GM23338 (cell line): ENCODE results near the gene CEP135. TPM values are rescaled to one million over a fixed set of nuclear protein-coding genes. Genes with fewer than 3 reads are reported as not detected.

Source experiments
- ATAC-seq: fragments of 200-7000 bp; cut with Tn5 transposase; 3 replicates; pipeline ENCODE4 v1.9.1; 2020
- DNase-seq: peaks from one replicate; pipeline ENCODE4 v3.0.0-alpha.2; 2015; ENCODE audit warnings: low spot score
- H2AFZ ChIP-seq: fragments of 200-600 bp; sonication (generic); 2 replicates; pipeline ENCODE4 v1.8.0; 2016; ENCODE audit warnings: antibody characterized with exemption, mild to moderate bottlenecking, moderate library complexity
- H3F3A ChIP-seq: fragments of 200-600 bp; sonication (generic); replicated peaks from 2 replicates; pipeline ENCODE4 v1.8.0; 2017; ENCODE audit warnings: antibody characterized with exemption, mixed run types, low read depth
- H3K27ac ChIP-seq: fragments of 200-600 bp; sonication (generic); 2 replicates; pipeline ENCODE4 v1.6.1; 2016; ENCODE audit warnings: low read depth
- H3K27me3 ChIP-seq: fragments of 200-600 bp; sonication (generic); 2 replicates; pipeline ENCODE4 v1.8.0; 2016; ENCODE audit warnings: mild to moderate bottlenecking, mixed run types, moderate library complexity; ENCODE audit not compliant: insufficient read depth
- H3K36me3 ChIP-seq: fragments of 200-600 bp; sonication (generic); 2 replicates; pipeline ENCODE4 v1.8.0; 2016; ENCODE audit warnings: mild to moderate bottlenecking; ENCODE audit not compliant: insufficient read depth
- H3K4me1 ChIP-seq: fragments of 200-600 bp; sonication (generic); 2 replicates; pipeline ENCODE4 v1.8.0; 2016; ENCODE audit warnings: mild to moderate bottlenecking, moderate library complexity; ENCODE audit not compliant: insufficient read depth
- H3K4me2 ChIP-seq: fragments of 200-600 bp; sonication (generic); 2 replicates; pipeline ENCODE4 v1.7.1; 2017; ENCODE audit warnings: mixed run types
- H3K4me3 ChIP-seq: fragments of 200-600 bp; sonication (generic); 2 replicates; pipeline ENCODE4 v1.6.1; 2016; ENCODE audit warnings: mixed run types
- H3K79me2 ChIP-seq: fragments of 200-600 bp; sonication (generic); replicated peaks from 2 replicates; pipeline ENCODE4 v1.8.0; 2017; ENCODE audit warnings: mild to moderate bottlenecking; ENCODE audit not compliant: insufficient read depth
- H3K9me2 ChIP-seq: fragments of 200-600 bp; sonication (generic); 2 replicates; pipeline ENCODE4 v1.8.0; 2017; ENCODE audit not compliant: insufficient read depth
- H4K20me1 ChIP-seq: fragments of 200-600 bp; sonication (generic); replicated peaks from 2 replicates; pipeline ENCODE4 v1.8.0; 2017; ENCODE audit warnings: mild to moderate bottlenecking; ENCODE audit not compliant: insufficient read depth
- H3K27ac Mint-ChIP-seq: 2 replicates; pipeline ENCODE4 v1.8.0; 2020; ENCODE audit warnings: inconsistent platforms, mild to moderate bottlenecking, moderate library complexity, mixed read lengths
- H3K27me3 Mint-ChIP-seq: 3 replicates; pipeline ENCODE4 v1.8.0; 2022; ENCODE audit warnings: low read depth, mild to moderate bottlenecking, moderate library complexity, mixed read lengths, inconsistent platforms; ENCODE audit not compliant: insufficient read depth, poor library complexity
- H3K36me3 Mint-ChIP-seq: 3 replicates; pipeline ENCODE4 v1.8.0; 2021; ENCODE audit warnings: low read depth, mild to moderate bottlenecking, inconsistent platforms, moderate library complexity, mixed read lengths
- H3K4me1 Mint-ChIP-seq: 3 replicates; pipeline ENCODE4 v1.8.0; 2020; ENCODE audit warnings: mild to moderate bottlenecking, inconsistent platforms, mixed read lengths
- H3K4me3 Mint-ChIP-seq: 3 replicates; pipeline ENCODE4 v1.8.0; 2021; ENCODE audit warnings: moderate library complexity, mild to moderate bottlenecking, inconsistent platforms, mixed read lengths
- H3K9me3 Mint-ChIP-seq: 3 replicates; pipeline ENCODE4 v1.8.0; 2020; ENCODE audit warnings: moderate library complexity, mild to moderate bottlenecking, inconsistent platforms, mixed read lengths
- CREB1 ChIP-seq: fragments of 250-450 bp; sonication (Bioruptor Pico); IDR thresholded peaks from 2 replicates; pipeline ENCODE4 v1.5.0; 2020; ENCODE audit warnings: low read depth, mild to moderate bottlenecking, moderate library complexity
- EZH2 ChIP-seq: fragments of 200-600 bp; sonication (generic); IDR thresholded peaks from one replicate; pipeline ENCODE4 v1.8.0; 2017; ENCODE audit warnings: antibody characterized with exemption, mild to moderate bottlenecking, low read depth; ENCODE audit not compliant: unreplicated experiment
- EZH2phosphoT487 ChIP-seq: fragments of 200-600 bp; sonication (generic); IDR thresholded peaks from one replicate; pipeline ENCODE4 v1.8.1; 2018; ENCODE audit warnings: antibody characterized with exemption; ENCODE audit not compliant: unreplicated experiment
- polyA plus RNA-seq: library from polyadenylated mRNA; unstranded; fragments of >200 nt; fragmentation: Nextera tagmentation; extraction: Ambion mirVana; gene quantifications from 2 replicates; pipeline ENCODE4 v1.2.1, GENCODE V29; 2016
- total RNA-seq: library from RNA; depleted of rRNA; stranded (reverse); fragments of >200 nt; shearing (Covaris generic); gene quantifications from 2 replicates; pipeline ENCODE4 v1.2.3, GENCODE V29; 2014
- TF ChIP-seq, protein P1 (sequence below): fragments of 250-450 bp; sonication (Bioruptor Pico); IDR thresholded peaks from 2 replicates; pipeline ENCODE4 v1.5.0; 2020; ENCODE audit warnings: mild to moderate bottlenecking, moderate library complexity
- TF ChIP-seq, protein P2 (sequence below): IDR thresholded peaks from one replicate; pipeline ENCODE4 v1.6.1; 2018; ENCODE audit warnings: antibody characterized with exemption; ENCODE audit not compliant: unreplicated experiment
- TF ChIP-seq, protein P3 (sequence below), 2 experiments: fragments of 200-600 bp in 1 of 2; sonication (generic) in 1 of 2; conservative IDR thresholded peaks; 2 replicates each; pipeline versions ENCODE4 v1.5.1 to v1.6.1; 2016 to 2017; ENCODE audit warnings: antibody characterized with exemption in 2 of 2, low read depth in 2 of 2, mild to moderate bottlenecking in 2 of 2, moderate library complexity in 1 of 2

Gene CEP135
- total and polyA plus RNA-seq, 2 experiments from 2014 or later, result 11.8 to 15.7 TPM

DNA sequence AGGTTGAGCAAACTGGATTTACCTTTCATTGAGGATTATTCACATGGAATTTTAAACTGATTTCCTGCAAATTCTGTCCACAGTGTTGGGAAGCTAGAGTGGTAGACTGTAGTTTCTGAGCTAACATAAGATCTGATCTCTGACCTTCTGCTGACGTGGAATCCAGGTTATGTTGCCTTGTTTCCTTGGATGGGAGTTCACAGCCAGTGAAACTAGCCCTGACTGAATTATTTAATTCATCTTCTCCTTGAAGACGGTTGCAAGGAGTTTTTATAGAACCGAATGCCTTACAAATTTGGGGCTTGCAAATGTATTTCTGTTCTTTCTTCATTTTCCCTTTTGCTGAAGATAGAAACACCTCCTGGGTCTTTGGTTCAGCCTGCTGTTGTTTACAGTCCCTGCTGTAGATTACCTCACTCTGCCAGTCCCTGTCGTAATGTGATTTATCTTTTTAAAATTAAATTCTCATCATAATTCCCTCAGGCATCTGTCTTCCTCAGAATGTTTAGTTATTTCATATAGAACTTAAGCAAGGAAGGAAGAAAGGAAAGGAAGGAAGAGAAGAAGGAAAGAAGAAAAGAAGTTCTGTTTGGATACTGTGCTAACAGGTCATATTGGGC lies 113.9 kb downstream of the CEP135 start (continued):
- TF ChIP-seq, protein P1, sequence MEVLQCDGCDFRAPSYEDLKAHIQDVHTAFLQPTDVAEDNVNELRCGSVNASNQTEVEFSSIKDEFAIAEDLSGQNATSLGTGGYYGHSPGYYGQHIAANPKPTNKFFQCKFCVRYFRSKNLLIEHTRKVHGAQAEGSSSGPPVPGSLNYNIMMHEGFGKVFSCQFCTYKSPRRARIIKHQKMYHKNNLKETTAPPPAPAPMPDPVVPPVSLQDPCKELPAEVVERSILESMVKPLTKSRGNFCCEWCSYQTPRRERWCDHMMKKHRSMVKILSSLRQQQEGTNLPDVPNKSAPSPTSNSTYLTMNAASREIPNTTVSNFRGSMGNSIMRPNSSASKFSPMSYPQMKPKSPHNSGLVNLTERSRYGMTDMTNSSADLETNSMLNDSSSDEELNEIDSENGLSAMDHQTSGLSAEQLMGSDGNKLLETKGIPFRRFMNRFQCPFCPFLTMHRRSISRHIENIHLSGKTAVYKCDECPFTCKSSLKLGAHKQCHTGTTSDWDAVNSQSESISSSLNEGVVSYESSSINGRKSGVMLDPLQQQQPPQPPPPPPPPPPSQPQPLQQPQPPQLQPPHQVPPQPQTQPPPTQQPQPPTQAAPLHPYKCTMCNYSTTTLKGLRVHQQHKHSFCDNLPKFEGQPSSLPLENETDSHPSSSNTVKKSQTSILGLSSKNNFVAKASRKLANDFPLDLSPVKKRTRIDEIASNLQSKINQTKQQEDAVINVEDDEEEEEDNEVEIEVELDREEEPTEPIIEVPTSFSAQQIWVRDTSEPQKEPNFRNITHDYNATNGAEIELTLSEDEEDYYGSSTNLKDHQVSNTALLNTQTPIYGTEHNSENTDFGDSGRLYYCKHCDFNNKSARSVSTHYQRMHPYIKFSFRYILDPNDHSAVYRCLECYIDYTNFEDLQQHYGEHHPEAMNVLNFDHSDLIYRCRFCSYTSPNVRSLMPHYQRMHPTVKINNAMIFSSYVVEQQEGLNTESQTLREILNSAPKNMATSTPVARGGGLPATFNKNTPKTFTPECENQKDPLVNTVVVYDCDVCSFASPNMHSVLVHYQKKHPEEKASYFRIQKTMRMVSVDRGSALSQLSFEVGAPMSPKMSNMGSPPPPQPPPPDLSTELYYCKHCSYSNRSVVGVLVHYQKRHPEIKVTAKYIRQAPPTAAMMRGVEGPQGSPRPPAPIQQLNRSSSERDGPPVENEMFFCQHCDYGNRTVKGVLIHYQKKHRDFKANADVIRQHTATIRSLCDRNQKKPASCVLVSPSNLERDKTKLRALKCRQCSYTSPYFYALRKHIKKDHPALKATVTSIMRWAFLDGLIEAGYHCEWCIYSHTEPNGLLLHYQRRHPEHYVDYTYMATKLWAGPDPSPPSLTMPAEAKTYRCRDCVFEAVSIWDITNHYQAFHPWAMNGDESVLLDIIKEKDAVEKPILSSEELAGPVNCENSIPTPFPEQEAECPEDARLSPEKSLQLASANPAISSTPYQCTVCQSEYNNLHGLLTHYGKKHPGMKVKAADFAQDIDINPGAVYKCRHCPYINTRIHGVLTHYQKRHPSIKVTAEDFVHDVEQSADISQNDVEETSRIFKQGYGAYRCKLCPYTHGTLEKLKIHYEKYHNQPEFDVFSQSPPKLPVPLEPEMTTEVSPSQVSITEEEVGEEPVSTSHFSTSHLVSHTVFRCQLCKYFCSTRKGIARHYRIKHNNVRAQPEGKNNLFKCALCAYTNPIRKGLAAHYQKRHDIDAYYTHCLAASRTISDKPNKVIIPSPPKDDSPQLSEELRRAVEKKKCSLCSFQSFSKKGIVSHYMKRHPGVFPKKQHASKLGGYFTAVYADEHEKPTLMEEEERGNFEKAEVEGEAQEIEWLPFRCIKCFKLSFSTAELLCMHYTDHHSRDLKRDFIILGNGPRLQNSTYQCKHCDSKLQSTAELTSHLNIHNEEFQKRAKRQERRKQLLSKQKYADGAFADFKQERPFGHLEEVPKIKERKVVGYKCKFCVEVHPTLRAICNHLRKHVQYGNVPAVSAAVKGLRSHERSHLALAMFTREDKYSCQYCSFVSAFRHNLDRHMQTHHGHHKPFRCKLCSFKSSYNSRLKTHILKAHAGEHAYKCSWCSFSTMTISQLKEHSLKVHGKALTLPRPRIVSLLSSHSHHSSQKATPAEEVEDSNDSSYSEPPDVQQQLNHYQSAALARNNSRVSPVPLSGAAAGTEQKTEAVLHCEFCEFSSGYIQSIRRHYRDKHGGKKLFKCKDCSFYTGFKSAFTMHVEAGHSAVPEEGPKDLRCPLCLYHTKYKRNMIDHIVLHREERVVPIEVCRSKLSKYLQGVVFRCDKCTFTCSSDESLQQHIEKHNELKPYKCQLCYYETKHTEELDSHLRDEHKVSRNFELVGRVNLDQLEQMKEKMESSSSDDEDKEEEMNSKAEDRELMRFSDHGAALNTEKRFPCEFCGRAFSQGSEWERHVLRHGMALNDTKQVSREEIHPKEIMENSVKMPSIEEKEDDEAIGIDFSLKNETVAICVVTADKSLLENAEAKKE (CRISPR knock-in tag), result no peak
- no peak for TF ChIP-seq CREB1 (CRISPR knock-in tag)

DNA sequence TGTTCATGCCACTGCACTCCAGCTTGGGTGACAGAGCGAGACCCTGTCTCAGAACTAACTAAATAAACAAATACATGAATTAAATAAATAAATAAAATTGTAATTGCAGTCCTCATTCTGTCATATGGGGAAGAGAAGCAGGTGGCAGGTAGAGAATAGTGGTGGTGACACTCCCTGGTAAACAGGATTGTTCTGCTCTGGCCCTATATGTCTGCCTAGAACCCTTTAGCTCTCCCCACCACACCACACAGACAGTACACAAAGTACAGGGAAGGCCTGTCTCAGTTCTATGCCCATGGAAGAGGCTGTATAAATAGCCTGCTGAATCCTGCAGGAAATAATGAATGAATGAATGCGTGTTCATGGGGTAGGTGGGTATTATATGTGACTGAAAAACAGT lies 117.7 kb downstream of the CEP135 start:
- Mint-ChIP-seq H3K4me1 (peaks cover 2% of the 10 kb centered on the region; the same call in 1 of the 3 replicates), H3K27ac (no peak overlapping the region), H3K27me3 (peaks cover 12% of the 10 kb centered on the region), H3K36me3 (peaks cover 21% of the 10 kb centered on the region), H3K4me3 (no peak overlapping the region), H3K9me3 (no peaks in the 10 kb centered on the region; the same call in 2 of the 3 replicates)
- Histone ChIP-seq H2AFZ (no peak overlapping the region), H3K4me3 (no peak overlapping the region), H3K27ac (no peak overlapping the region), H3K4me1 (no peaks in the 10 kb centered on the region), H4K20me1 (no peaks in the 10 kb centered on the region; the same call in 1 of the 2 replicates), H3K79me2 (peaks cover 14% of the 10 kb centered on the region), H3F3A (no peaks in the 10 kb centered on the region), H3K4me2 (no peak overlapping the region), H3K27me3 (no peaks in the 10 kb centered on the region), H3K36me3 (no peaks in the 10 kb centered on the region), H3K9me2 (no peaks in the 10 kb centered on the region)
- DNase-seq (no peak), ATAC-seq (no peak)
- TF ChIP-seq EZH2 (no peak), EZH2phosphoT487 (no peak), CREB1 (CRISPR knock-in tag) (no peak)
- TF ChIP-seq, protein P2, sequence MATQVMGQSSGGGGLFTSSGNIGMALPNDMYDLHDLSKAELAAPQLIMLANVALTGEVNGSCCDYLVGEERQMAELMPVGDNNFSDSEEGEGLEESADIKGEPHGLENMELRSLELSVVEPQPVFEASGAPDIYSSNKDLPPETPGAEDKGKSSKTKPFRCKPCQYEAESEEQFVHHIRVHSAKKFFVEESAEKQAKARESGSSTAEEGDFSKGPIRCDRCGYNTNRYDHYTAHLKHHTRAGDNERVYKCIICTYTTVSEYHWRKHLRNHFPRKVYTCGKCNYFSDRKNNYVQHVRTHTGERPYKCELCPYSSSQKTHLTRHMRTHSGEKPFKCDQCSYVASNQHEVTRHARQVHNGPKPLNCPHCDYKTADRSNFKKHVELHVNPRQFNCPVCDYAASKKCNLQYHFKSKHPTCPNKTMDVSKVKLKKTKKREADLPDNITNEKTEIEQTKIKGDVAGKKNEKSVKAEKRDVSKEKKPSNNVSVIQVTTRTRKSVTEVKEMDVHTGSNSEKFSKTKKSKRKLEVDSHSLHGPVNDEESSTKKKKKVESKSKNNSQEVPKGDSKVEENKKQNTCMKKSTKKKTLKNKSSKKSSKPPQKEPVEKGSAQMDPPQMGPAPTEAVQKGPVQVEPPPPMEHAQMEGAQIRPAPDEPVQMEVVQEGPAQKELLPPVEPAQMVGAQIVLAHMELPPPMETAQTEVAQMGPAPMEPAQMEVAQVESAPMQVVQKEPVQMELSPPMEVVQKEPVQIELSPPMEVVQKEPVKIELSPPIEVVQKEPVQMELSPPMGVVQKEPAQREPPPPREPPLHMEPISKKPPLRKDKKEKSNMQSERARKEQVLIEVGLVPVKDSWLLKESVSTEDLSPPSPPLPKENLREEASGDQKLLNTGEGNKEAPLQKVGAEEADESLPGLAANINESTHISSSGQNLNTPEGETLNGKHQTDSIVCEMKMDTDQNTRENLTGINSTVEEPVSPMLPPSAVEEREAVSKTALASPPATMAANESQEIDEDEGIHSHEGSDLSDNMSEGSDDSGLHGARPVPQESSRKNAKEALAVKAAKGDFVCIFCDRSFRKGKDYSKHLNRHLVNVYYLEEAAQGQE, result no peak
- TF ChIP-seq, protein P3, sequence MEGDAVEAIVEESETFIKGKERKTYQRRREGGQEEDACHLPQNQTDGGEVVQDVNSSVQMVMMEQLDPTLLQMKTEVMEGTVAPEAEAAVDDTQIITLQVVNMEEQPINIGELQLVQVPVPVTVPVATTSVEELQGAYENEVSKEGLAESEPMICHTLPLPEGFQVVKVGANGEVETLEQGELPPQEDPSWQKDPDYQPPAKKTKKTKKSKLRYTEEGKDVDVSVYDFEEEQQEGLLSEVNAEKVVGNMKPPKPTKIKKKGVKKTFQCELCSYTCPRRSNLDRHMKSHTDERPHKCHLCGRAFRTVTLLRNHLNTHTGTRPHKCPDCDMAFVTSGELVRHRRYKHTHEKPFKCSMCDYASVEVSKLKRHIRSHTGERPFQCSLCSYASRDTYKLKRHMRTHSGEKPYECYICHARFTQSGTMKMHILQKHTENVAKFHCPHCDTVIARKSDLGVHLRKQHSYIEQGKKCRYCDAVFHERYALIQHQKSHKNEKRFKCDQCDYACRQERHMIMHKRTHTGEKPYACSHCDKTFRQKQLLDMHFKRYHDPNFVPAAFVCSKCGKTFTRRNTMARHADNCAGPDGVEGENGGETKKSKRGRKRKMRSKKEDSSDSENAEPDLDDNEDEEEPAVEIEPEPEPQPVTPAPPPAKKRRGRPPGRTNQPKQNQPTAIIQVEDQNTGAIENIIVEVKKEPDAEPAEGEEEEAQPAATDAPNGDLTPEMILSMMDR (conservative IDR thresholded peaks at IDR 0.05; ENCODE audit: low read depth in 2 of 2), result no peak
